DOHH2 (cell line): Measurements from ENCODE around the gene NMRK1.

ENCODE experiments used
- H3F3A ChIP-seq: fragments of 200-600 bp; sonication (generic), shearing (Covaris generic); 2 replicates; pipeline ENCODE4 v1.6.0; 2016; ENCODE audit warnings: antibody characterized with exemption, mild to moderate bottlenecking; ENCODE audit not compliant: control insufficient read depth, insufficient read depth
- H3K27ac ChIP-seq: fragments of 200-600 bp; sonication (generic); 2 replicates; pipeline ENCODE4 v1.5.1; 2014; ENCODE audit warnings: low read depth, mild to moderate bottlenecking, low read length, moderate library complexity
- H3K27me3 ChIP-seq: fragments of 200-600 bp; sonication (generic); 2 replicates; pipeline ENCODE4 v1.6.1; 2014; ENCODE audit warnings: mild to moderate bottlenecking, low read length, mixed read lengths; ENCODE audit not compliant: control insufficient read depth
- H3K36me3 ChIP-seq: fragments of 200-600 bp; sonication (generic); 2 replicates; pipeline ENCODE4 v1.6.1; 2014; ENCODE audit warnings: mild to moderate bottlenecking, low read length, moderate library complexity, mixed read lengths; ENCODE audit not compliant: control insufficient read depth
- H3K4me1 ChIP-seq: fragments of 200-600 bp; sonication (generic); 2 replicates; pipeline ENCODE4 v1.6.1; 2014; ENCODE audit warnings: mild to moderate bottlenecking, low read length, mixed read lengths; ENCODE audit not compliant: control insufficient read depth
- H3K4me2 ChIP-seq: fragments of 200-600 bp; sonication (generic); 2 replicates; pipeline ENCODE4 v1.6.0; 2014; ENCODE audit warnings: mild to moderate bottlenecking, low read length, moderate library complexity
- H3K4me3 ChIP-seq: fragments of 200-600 bp; sonication (generic); 2 replicates; pipeline ENCODE4 v1.5.1; 2014; ENCODE audit warnings: mild to moderate bottlenecking, low read length, mixed read lengths
- H3K79me2 ChIP-seq: fragments of 200-600 bp; sonication (generic); 2 replicates; pipeline ENCODE4 v1.6.1; 2014; ENCODE audit warnings: mild to moderate bottlenecking, low read length, mixed read lengths; ENCODE audit not compliant: control insufficient read depth
- H3K9me2 ChIP-seq: fragments of 200-600 bp; sonication (generic); replicated peaks from 2 replicates; pipeline ENCODE4 v1.6.1; 2014; ENCODE audit warnings: mild to moderate bottlenecking, low read length, mixed read lengths; ENCODE audit not compliant: control insufficient read depth
- H3K9me3 ChIP-seq: fragments of 200-600 bp; sonication (generic); 2 replicates; pipeline ENCODE4 v1.6.1; 2014; ENCODE audit warnings: antibody characterized with exemption, low read length, mixed read lengths; ENCODE audit not compliant: control insufficient read depth, insufficient read depth
- H4K20me1 ChIP-seq: fragments of 200-600 bp; sonication (generic); 2 replicates; pipeline ENCODE4 v1.6.0; 2014; ENCODE audit warnings: low read depth, mild to moderate bottlenecking, antibody characterized with exemption, low read length, moderate library complexity; ENCODE audit not compliant: control insufficient read depth, insufficient read depth
- CTCF ChIP-seq: fragments of 200-600 bp; sonication (generic); IDR thresholded peaks from one replicate; pipeline ENCODE4 v1.5.1; 2014; ENCODE audit warnings: antibody characterized with exemption, mild to moderate bottlenecking, low read depth, low read length; ENCODE audit not compliant: poor library complexity, severe bottlenecking
- EZH2phosphoT487 ChIP-seq: fragments of 200-600 bp; sonication (generic); IDR thresholded peaks from 2 replicates; pipeline ENCODE4 v1.6.1; 2017; ENCODE audit warnings: borderline replicate concordance, mild to moderate bottlenecking, antibody characterized with exemption, low read length, moderate library complexity, mixed read lengths

Gene NMRK1

DNA sequence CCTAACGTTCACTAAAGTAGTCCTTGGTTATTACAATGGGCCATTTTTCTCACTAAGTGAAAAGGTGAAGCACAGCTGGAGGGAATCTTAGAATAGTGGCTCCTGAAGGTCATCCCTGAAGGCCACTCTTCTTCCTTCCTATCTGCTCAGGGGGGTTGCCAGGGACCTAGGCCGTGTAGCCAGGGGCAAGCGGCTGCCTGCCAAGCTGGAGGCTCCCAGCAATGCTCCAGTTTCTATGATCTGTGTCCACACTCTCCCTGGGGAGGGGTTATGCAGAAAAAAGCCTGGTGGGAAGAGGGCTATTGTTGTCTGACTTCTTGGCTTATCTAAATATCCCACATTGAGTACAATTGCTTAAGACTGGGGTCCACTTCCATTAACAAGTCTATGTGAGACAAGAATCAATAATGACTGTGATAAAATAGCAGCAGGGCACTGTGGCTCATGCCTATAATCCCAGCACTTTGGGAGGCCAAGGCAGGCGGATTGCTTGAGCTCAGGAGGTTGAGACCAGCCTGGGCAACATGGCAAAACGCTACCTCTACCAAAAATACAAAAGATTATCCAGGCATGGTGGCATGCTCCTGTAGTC is 3.8 kb downstream of the NMRK1 start:
- Histone ChIP-seq H3K79me2 (peaks cover 6% of the 10 kb centered on the region), H4K20me1 (0 out of 2 replicates have a peak, but pooled peaks cover 1% of the 10 kb centered on the region), H3K36me3 (peaks cover 2% of the 10 kb centered on the region; the same call in 1 of the 2 replicates), H3K4me3 (no peak overlapping the region), H3F3A (no peaks in the 10 kb centered on the region), H3K9me2 (no peaks in the 10 kb centered on the region), H3K27me3 (no peaks in the 10 kb centered on the region), H3K4me2 (no peak overlapping the region), H3K9me3 (no peaks in the 10 kb centered on the region), H3K4me1 (peaks cover 10% of the 10 kb centered on the region), H3K27ac (no peak overlapping the region)
- TF ChIP-seq CTCF (no peak), EZH2phosphoT487 (no peak)

DNA sequence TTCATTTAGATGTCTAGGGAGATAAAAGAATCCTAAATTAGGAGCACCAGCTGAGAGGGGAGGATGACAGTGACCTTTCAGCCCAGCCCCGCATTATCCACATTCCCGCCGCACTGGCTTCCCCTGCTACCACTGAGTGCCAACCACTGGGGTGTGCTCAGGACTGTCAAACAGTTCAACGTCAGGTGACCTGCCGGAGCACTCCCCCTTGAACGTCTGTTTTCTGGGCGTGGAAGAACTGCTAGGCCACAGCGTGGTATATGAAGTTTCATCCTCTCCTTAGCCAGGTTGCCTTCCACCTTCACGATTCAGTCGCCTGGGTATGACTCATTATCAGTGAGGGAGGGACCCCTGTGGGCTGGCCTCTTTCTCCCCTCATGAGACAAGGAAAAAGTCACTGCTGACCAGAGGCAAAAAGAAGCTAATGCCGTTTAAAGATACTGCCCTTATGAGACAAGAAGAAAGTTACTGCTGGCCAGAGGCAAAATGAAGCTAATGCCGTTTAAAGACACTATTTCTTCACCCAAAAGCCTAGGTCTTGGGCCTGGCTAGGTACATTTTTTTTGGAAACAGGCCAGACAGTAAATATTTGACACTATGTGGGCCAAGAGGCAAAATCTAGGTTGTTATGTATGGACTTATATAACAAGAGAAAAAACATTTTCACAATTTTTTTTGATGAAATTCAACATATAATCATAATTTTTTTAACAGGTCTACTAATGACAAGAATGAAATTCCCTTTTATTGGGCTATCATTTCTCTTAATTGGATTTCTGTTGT is 4.6 kb downstream of the NMRK1 start:
- no peak overlapping the region for H3K4me2 ChIP-seq
- peaks cover 10% of the 10 kb centered on the region for H3K4me1 ChIP-seq
- H3K27ac ChIP-seq: no peak overlapping the region
- no peaks in the 10 kb centered on the region for H4K20me1 ChIP-seq
- no peak overlapping the region for H3K4me3 ChIP-seq
- TF ChIP-seq EZH2phosphoT487 (no peak), CTCF (no peak)
- H3K79me2 ChIP-seq: peaks cover 3% of the 10 kb centered on the region; the same call in 1 of the 2 replicates
- H3K27me3 ChIP-seq: no peaks in the 10 kb centered on the region
- no peaks in the 10 kb centered on the region for H3K9me3 ChIP-seq
- no peaks in the 10 kb centered on the region for H3K9me2 ChIP-seq
- peaks cover under 1% of the 10 kb centered on the region; the same call in 1 of the 2 replicates for H3K36me3 ChIP-seq
- no peaks in the 10 kb centered on the region for H3F3A ChIP-seq

- H4K20me1 ChIP-seq: no peaks in the 10 kb centered on the region
- TF ChIP-seq CTCF: no peak
- TF ChIP-seq EZH2phosphoT487: no peak
Measured at GRCh38 chr9:75081632-75082031, 6.3 kb downstream of the NMRK1 start.

More at GRCh38 chr9:75081632-75082031, 6.3 kb downstream of the NMRK1 start:
- Histone ChIP-seq H3K4me2 (no peak overlapping the region), H3K9me2 (no peaks in the 10 kb centered on the region), H3K4me1 (peaks cover 3% of the 10 kb centered on the region), H3K4me3 (no peak overlapping the region), H3K36me3 (no peaks in the 10 kb centered on the region), H3K9me3 (no peaks in the 10 kb centered on the region), H3K27ac (no peak overlapping the region), H3K79me2 (no peaks in the 10 kb centered on the region), H3K27me3 (no peaks in the 10 kb centered on the region), H3F3A (no peaks in the 10 kb centered on the region)
